GM12891 (cell line): ENCODE data around the gene FBXO24.

Experiments used
- DNase-seq: peaks from one replicate; pipeline ENCODE4 v3.0.0; 2011; ENCODE audit warnings: low spot score; ENCODE audit not compliant: insufficient read length
- FAIRE-seq: peaks from 2 replicates; lab custom pipeline; 2011; peaks lifted over from hg19 to GRCh38; lab: Jason Lieb, UNC
- PAX5 ChIP-seq: IDR thresholded peaks from 2 replicates; pipeline ENCODE4 v1.6.1; 2011; ENCODE audit warnings: low read length, moderate library complexity, mild to moderate bottlenecking; ENCODE audit not compliant: insufficient read depth, severe bottlenecking
- POLR2A ChIP-seq: IDR thresholded peaks from 2 replicates; pipeline ENCODE4 v1.6.1; 2011; ENCODE audit warnings: low read depth, low read length, control low read depth
- POLR2AphosphoS5 ChIP-seq: IDR thresholded peaks from 2 replicates; pipeline ENCODE4 v1.6.1; 2011; ENCODE audit warnings: low read depth, low read length, control low read depth
- POU2F2 ChIP-seq: IDR thresholded peaks from 2 replicates; pipeline ENCODE4 v1.6.1; 2011; ENCODE audit warnings: low read depth, mild to moderate bottlenecking, control low read depth, low read length, moderate library complexity
- SPI1 ChIP-seq: IDR thresholded peaks from 2 replicates; pipeline ENCODE4 v1.6.1; 2011; ENCODE audit warnings: low read depth, low read length, control low read depth
- TAF1 ChIP-seq: IDR thresholded peaks from 2 replicates; pipeline ENCODE4 v1.6.1; 2011; ENCODE audit warnings: low read depth, low read length, control low read depth

Gene FBXO24

GRCh38 chr7:100604028-100604975 lies 18.2 kb downstream of the FBXO24 start:
- DNase-seq (peak; percentile 93), FAIRE-seq (peak; percentile 55)
- peak; percentile 42 for TF ChIP-seq SPI1
- no peak for TF ChIP-seq POLR2A

- DNase-seq: no peak
- no peak for TF ChIP-seq POLR2A
- TF ChIP-seq PAX5: no peak
- no peak for TF ChIP-seq SPI1
- no peak for TF ChIP-seq POU2F2
- no peak for TF ChIP-seq TAF1
- TF ChIP-seq POLR2AphosphoS5: no peak
- no peak for FAIRE-seq
Measured at GRCh38 chr7:100604976-100605911, 19.1 kb downstream of the FBXO24 start.

- FAIRE-seq (no peak), DNase-seq (no peak)
- no peak for TF ChIP-seq POLR2A
- no peak for TF ChIP-seq POLR2AphosphoS5
- no peak for TF ChIP-seq TAF1
- no peak for TF ChIP-seq PAX5
- TF ChIP-seq POU2F2: no peak
- no peak for TF ChIP-seq SPI1
Measured at GRCh38 chr7:100606313-100606712, 20.2 kb downstream of the FBXO24 start.

- FAIRE-seq (no peak), DNase-seq (no peak)
- TF ChIP-seq PAX5 (no peak), POLR2A (no peak), SPI1 (no peak)
Measured at GRCh38 chr7:100607111-100607510, 21.0 kb downstream of the FBXO24 start.

- FAIRE-seq (no peak), DNase-seq (no peak)
- TF ChIP-seq POLR2A: no peak
- TF ChIP-seq PAX5: no peak
- TF ChIP-seq POLR2AphosphoS5: no peak
- no peak for TF ChIP-seq SPI1
- TF ChIP-seq TAF1: no peak
- TF ChIP-seq POU2F2: no peak
Measured at GRCh38 chr7:100609958-100610357, 23.8 kb downstream of the FBXO24 start.

- FAIRE-seq: peak; percentile 99
Measured at GRCh38 chr7:100611983-100612729, 26.0 kb downstream of the FBXO24 start, which contains the start of gene MOSPD3. TSS of gene MOSPD3 (plus strand) at chr7:100612540. CDS start at chr7:100612792, 252 bp downstream.

GRCh38 chr7:100612730-100613390 lies 26.7 kb downstream of the FBXO24 start:
- DNase-seq: no peak
- TF ChIP-seq POU2F2 (no peak), TAF1 (no peak), PAX5 (no peak)
- FAIRE-seq: peak; percentile 65

More at GRCh38 chr7:100611983-100612729, 26.0 kb downstream of the FBXO24 start, which contains the start of gene MOSPD3:
- peak; percentile 50 for TF ChIP-seq TAF1
- no peak for TF ChIP-seq SPI1
- TF ChIP-seq POU2F2: peak; percentile 84
- peak; percentile 62; the same call in 1 of the 2 replicates for TF ChIP-seq POLR2A
- TF ChIP-seq POLR2AphosphoS5: peak; percentile 70
- no peak for TF ChIP-seq PAX5
- DNase-seq: peak; percentile 99

- no peak for TF ChIP-seq PAX5
- no peak for TF ChIP-seq POLR2A
- TF ChIP-seq POU2F2: no peak
- no peak for TF ChIP-seq SPI1
- TF ChIP-seq POLR2AphosphoS5: no peak
- no peak for TF ChIP-seq TAF1
- no peak for FAIRE-seq
- DNase-seq: no peak
Measured at GRCh38 chr7:100613412-100614175, 27.5 kb downstream of the FBXO24 start.
